Mucosa of descending colon (tissue), 3 donors: ENCODE measurements around the gene FHIT. TPM values are rescaled to one million over a fixed set of nuclear protein-coding genes. Genes with fewer than 3 reads are reported as not detected.

Experiments
- ATAC-seq: fragments of 200-7000 bp; cut with Tn5 transposase; one replicate; pipeline ENCODE4 v1.9.1; 2020; ENCODE audit warnings: mild to moderate bottlenecking, moderate library complexity
- DNase-seq, 3 donors: peaks; one replicate each; pipeline ENCODE4 v3.0.0-alpha.2; 2020
- H3K36me3 ChIP-seq: fragments of 200-600 bp; one replicate; pipeline ENCODE4 v1.8.0; 2021; ENCODE audit warnings: low read depth, mild to moderate bottlenecking
- H3K4me1 ChIP-seq: fragments of 200-600 bp; one replicate; pipeline ENCODE4 v1.8.0; 2021; ENCODE audit warnings: low read depth, mild to moderate bottlenecking
- H3K4me3 ChIP-seq: fragments of 200-600 bp; one replicate; pipeline ENCODE4 v1.8.0; 2021; ENCODE audit warnings: mild to moderate bottlenecking
- H3K9me3 ChIP-seq: fragments of 200-600 bp; one replicate; pipeline ENCODE4 v1.8.0; 2021; ENCODE audit warnings: mild to moderate bottlenecking
- intact Hi-C, 2 donors: fragments of 100-400 bp; cut with DNase I in 1 of 2; cut with micrococcal nuclease in 1 of 2; formaldehyde crosslinking; loops; one replicate each; pipeline versions ENCODE4 v1.11.0 to v1.11.1; 2022; cut with DNase I, micrococcal nuclease
- total RNA-seq, 3 donors: library from RNA; stranded (reverse); fragmentation: NEBNext Ultra II Directional in 2 of 3; extraction: Animal tissue kit (Norgen Biotek cat#: 25700) in 2 of 3; gene quantifications; one replicate each; pipeline versions ENCODE4 v1.2.1 to v1.2.4, GENCODE V29; 2021 to 2023
- TF ChIP-seq, protein P1 (sequence below): fragments of 200-600 bp; IDR thresholded peaks from one replicate; pipeline ENCODE4 v1.8.0; 2022; ENCODE audit warnings: antibody characterized with exemption, mild to moderate bottlenecking
- donor health status: DM: no; HTN: no; CAD: no; lungs with moderate emphysema.
- donor health status: DM: no; HTN: no; CAD: no.
- donor health status: DM: no; HTN: yes; CAD: no.

FHIT gene
- total RNA-seq, 3 donors from 2014 or later = 8.9 to 20.7 (median 18.6) TPM

DNA sequence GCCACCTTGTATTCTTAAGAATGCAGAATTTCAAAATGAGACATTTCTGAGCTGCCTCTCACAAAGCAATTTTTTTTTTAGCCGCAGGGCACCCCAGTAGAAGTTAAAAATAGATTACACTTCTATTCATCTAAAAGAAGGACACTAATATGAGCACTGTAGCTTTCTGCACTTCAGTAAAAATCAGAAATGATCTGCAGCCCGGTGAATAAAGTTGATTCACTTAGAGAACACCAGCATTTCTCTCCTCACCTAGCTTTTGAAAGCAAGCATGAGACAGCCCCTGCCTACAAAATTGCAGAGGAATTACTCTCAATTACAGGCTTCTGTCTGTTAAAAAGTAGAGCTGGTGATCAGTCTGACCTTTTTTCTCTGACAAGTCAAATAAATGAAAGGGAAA is 1062.4 kb downstream of the FHIT start:
- no peak for ATAC-seq
- H3K4me1 ChIP-seq = no peaks in the 10 kb centered on the region

DNA sequence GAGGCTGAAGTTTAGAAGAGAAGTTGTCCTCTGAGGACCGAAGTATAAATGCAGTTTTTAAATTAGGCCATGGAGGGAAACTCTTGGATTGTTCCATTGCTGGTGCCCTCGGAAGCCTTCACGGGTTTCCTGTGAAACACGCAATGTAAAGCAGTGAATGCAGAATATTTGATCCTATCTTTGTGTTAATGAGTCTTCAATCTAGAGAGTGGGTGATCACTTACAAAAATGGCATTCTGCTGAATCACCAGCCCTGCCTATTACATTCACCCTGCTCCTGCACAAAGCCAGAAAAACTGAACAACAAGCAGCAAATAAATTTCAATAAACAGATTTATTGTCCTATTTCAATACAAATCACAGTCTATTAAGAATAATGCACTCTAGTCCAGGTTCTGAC is 1063.9 kb downstream of the FHIT start:
- Histone ChIP-seq H3K9me3 (no peaks in the 10 kb centered on the region), H3K4me1 (no peaks in the 10 kb centered on the region), H3K36me3 (no peaks in the 10 kb centered on the region), H3K4me3 (no peak overlapping the region)
- TF ChIP-seq, protein P1, sequence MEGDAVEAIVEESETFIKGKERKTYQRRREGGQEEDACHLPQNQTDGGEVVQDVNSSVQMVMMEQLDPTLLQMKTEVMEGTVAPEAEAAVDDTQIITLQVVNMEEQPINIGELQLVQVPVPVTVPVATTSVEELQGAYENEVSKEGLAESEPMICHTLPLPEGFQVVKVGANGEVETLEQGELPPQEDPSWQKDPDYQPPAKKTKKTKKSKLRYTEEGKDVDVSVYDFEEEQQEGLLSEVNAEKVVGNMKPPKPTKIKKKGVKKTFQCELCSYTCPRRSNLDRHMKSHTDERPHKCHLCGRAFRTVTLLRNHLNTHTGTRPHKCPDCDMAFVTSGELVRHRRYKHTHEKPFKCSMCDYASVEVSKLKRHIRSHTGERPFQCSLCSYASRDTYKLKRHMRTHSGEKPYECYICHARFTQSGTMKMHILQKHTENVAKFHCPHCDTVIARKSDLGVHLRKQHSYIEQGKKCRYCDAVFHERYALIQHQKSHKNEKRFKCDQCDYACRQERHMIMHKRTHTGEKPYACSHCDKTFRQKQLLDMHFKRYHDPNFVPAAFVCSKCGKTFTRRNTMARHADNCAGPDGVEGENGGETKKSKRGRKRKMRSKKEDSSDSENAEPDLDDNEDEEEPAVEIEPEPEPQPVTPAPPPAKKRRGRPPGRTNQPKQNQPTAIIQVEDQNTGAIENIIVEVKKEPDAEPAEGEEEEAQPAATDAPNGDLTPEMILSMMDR = no peak
- intact Hi-C loops = no loop called here
- ATAC-seq = no peak
- no peak for DNase-seq

More for the DNA sequence above, 1062.4 kb downstream of the FHIT start:
- Histone ChIP-seq H3K9me3 (no peaks in the 10 kb centered on the region), H3K4me3 (no peak overlapping the region), H3K36me3 (no peaks in the 10 kb centered on the region)
- TF ChIP-seq, protein P1 = no peak
- DNase-seq = no peak
- intact Hi-C loops = no loop called here

DNA sequence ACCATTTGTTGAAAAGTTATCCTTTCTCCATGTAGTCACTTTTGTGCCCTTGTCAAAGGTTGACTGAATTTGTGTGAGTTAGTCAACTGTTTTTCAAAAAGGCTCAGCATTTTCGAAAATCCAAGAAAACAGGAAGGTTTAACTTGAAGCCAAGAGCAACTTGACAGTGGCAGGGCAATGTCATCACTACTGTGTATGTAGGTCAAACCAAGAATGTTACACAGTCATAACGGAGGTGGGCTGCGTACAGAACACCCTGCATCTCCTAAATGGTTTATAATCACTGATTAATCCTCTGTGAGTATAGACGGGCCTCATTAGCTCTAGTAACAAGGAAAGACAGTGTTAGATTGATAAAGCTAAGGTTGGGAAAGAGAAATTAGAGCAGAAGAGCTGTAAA is 1064.9 kb downstream of the FHIT start:
- intact Hi-C loops = no loop called here
- Histone ChIP-seq H3K4me1 (no peaks in the 10 kb centered on the region), H3K9me3 (no peaks in the 10 kb centered on the region), H3K36me3 (no peaks in the 10 kb centered on the region), H3K4me3 (no peak overlapping the region)
- TF ChIP-seq, protein P1 = no peak
- no peak for ATAC-seq
- no peak for DNase-seq

DNA sequence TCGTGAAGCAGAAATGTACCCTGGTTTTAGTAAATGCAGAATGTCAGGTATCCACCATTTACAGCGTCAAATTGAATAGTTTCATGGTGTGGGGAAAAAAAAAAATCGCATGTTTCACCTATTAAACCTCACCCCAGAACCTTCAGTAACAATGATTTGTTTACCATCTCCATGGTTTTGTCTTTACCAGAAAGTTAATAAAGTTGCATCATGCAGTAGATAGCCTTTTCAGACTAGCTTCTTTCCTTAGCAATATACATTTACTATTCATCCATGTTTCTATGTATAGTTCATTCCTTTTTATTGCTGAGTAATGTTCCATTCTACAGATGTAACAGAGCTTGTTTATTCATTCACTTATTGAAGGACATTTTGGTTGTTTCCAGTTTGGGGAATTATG is 1066.1 kb downstream of the FHIT start:
- DNase-seq (no peak), ATAC-seq (no peak)
- no peaks in the 10 kb centered on the region for H3K4me1 ChIP-seq
- H3K4me3 ChIP-seq = no peak overlapping the region
- TF ChIP-seq, protein P1 = no peak
- H3K9me3 ChIP-seq = no peaks in the 10 kb centered on the region
- intact Hi-C loops = no loop called here
- no peaks in the 10 kb centered on the region for H3K36me3 ChIP-seq

- no peak overlapping the region for H3K4me3 ChIP-seq
- no peaks in the 10 kb centered on the region for H3K9me3 ChIP-seq
- intact Hi-C loops = no loop called here
- DNase-seq = no peak
- TF ChIP-seq, protein P1 = no peak
- no peaks in the 10 kb centered on the region for H3K4me1 ChIP-seq
- H3K36me3 ChIP-seq = no peaks in the 10 kb centered on the region
- no peak for ATAC-seq
Measured at GRCh38 chr3:60182697-60183096, 1068.6 kb downstream of the FHIT start.
